ENCODE measurements around the gene COL12A1. TPM values are rescaled to one million over a fixed set of nuclear protein-coding genes. Genes with fewer than 3 reads are reported as not detected.

Gene COL12A1
- total and polyA plus RNA-seq, 10 of the 15 experiments (the other 5 are each of a cell fraction or from before 2014, with no cell fraction given) = under 0.01 to 0.69 (median 0.11) TPM; not detected in 6

- Histone ChIP-seq H2AFZ (ENCODE audit: control insufficient read depth, low read depth, low read length) (no peak overlapping the region), H3K4me2 (ENCODE audit: control insufficient read depth, insufficient read depth) (no peak overlapping the region), H3K9me3 (replicated peaks; ENCODE audit: control insufficient read depth, insufficient read depth, low read length) (no peaks in the 10 kb centered on the region), H3K4me3 (no peak overlapping the region), H3K79me2 (ENCODE audit: control insufficient read depth, insufficient read depth, low read length) (no peaks in the 10 kb centered on the region), H3K9ac (ENCODE audit: control insufficient read depth, insufficient read depth, low read length) (no peak overlapping the region), H3K4me1 (ENCODE audit: control insufficient read depth, insufficient read depth, low read length) (no peaks in the 10 kb centered on the region), H3K27me3 (replicated peaks in 1 of 2; ENCODE audit: control insufficient read depth in 2 of 2, insufficient read depth in 2 of 2, low read length in 1 of 2) (peaks cover 0 to 2% of the 10 kb centered on the region in 2 experiments; a peak in 2 of 4 replicates), H4K20me1 (ENCODE audit: control insufficient read depth, insufficient read depth) (no peaks in the 10 kb centered on the region), H3K27ac (ENCODE audit: control insufficient read depth, insufficient read depth) (no peak overlapping the region), H3K36me3 (ENCODE audit: control insufficient read depth in 2 of 2, insufficient read depth in 2 of 2, low read length in 1 of 2) (no peaks in the 10 kb centered on the region)
- 23% methylated on average over 2 of the region's 2 CpGs for WGBS (ENCODE audit: insufficient coverage, insufficient replicate concordance, low lambda C conversion rate, missing lambda C conversion rate)
- CTCF ChIA-PET = no interaction called here
- FAIRE-seq = no peak
- no TSS peak for BruUV-seq (replicated peaks)
- TF ChIP-seq ZSCAN29 (IDR thresholded peaks at IDR 0.05) (no peak), ATF2 (IDR thresholded peaks at IDR 0.05; ENCODE audit: low read length) (no peak), POLR2AphosphoS5 (IDR thresholded peaks at IDR 0.05; ENCODE audit: low read length) (no peak), NBN (IDR thresholded peaks at IDR 0.05) (no peak), NR2C2 (IDR thresholded peaks at IDR 0.05; ENCODE audit: borderline replicate concordance, control insufficient read depth, insufficient read length, low read depth) (no peak), USF2 (IDR thresholded peaks at IDR 0.05; ENCODE audit: borderline replicate concordance, low read depth, low read length) (no peak), KLF5 (IDR thresholded peaks at IDR 0.05; ENCODE audit: partially characterized antibody) (no peak), HDGF (IDR thresholded peaks at IDR 0.05) (no peak), NFYA (IDR thresholded peaks at IDR 0.05; ENCODE audit: borderline replicate concordance, low read depth, low read length) (no peak), MYB (IDR thresholded peaks at IDR 0.05; ENCODE audit: borderline replicate concordance, low read depth, low read length) (no peak), BACH1 (IDR thresholded peaks at IDR 0.05; ENCODE audit: borderline replicate concordance) (no peak), ATF7 (IDR thresholded peaks at IDR 0.05; ENCODE audit: low read depth) (no peak), HDAC2 (IDR thresholded peaks at IDR 0.05) (no peak)
- no peak for DNase-seq (ENCODE audit: low read depth, low spot score)
- in situ Hi-C loops (cut with MboI) = no loop called here
- RAD21 ChIA-PET (ENCODE audit: unreplicated experiment) = no interaction called here
- SMC1A ChIA-PET (ENCODE audit: uncharacterized antibody, unreplicated experiment) = no interaction called here
- POLR2A ChIA-PET = no interaction called here
- intact Hi-C loops (cut with micrococcal nuclease; ENCODE audit: unreplicated experiment) = no loop called here
- no peak for ATAC-seq
Measured at GRCh38 chr6:75167851-75168250, 38.0 kb downstream of the COL12A1 start.
